Testis (tissue), 3 donors: ENCODE data around the gene C1orf94. TPM values are rescaled to one million over a fixed set of nuclear protein-coding genes. Genes with fewer than 3 reads are reported as not detected.

Experiments used
- DNase-seq: peaks from one replicate; pipeline ENCODE4 v3.0.0-alpha.2; 2019
- H3K27ac ChIP-seq, 2 donors: fragments of 200-600 bp; sonication (generic); one replicate each; pipeline ENCODE4 v1.5.1; 2019
- H3K27me3 ChIP-seq: fragments of 200-600 bp; sonication (generic); one replicate; pipeline ENCODE4 v1.5.1; 2019
- H3K36me3 ChIP-seq: fragments of 200-600 bp; sonication (generic); one replicate; pipeline ENCODE4 v1.5.1; 2017; ENCODE audit warnings: low read depth; ENCODE audit errors: missing control alignments
- H3K4me1 ChIP-seq: fragments of 200-600 bp; sonication (generic); one replicate; pipeline ENCODE4 v1.5.1; 2019
- H3K4me3 ChIP-seq, 2 donors: fragments of 200-600 bp; sonication (generic); one replicate each; pipeline ENCODE4 v1.5.1; 2017 to 2019
- H3K9me3 ChIP-seq: fragments of 200-600 bp; sonication (generic); one replicate; pipeline ENCODE4 v1.5.1; 2017
- CTCF ChIP-seq, 3 experiments: fragments of 450-650 bp in 2 of 3; fragments of 200-600 bp in 1 of 3; sonication (generic) in 1 of 3; IDR thresholded peaks; one replicate each; pipeline ENCODE4 v1.5.1; 2016 to 2019; ENCODE audit warnings: antibody characterized with exemption in 3 of 3, mild to moderate bottlenecking in 2 of 3, moderate library complexity in 1 of 3
- POLR2A ChIP-seq: fragments of 450-650 bp; IDR thresholded peaks from one replicate; pipeline ENCODE4 v1.6.1; 2017; ENCODE audit warnings: antibody characterized with exemption, mild to moderate bottlenecking, moderate library complexity
- WGBS, 2 donors: methylation state at CpG; one replicate each; pipeline ENCODE4 v1.1.5; 2018; 5-methylcytosine and 5-hydroxymethylcytosine counted together
- intact Hi-C: fragments of 100-400 bp; cut with DNase I; formaldehyde crosslinking; loops from one replicate; pipeline ENCODE4 v1.15.1; 2023; ENCODE audit warnings: low total_unique reads
- polyA plus RNA-seq: library from polyadenylated mRNA; stranded (reverse); fragments of 350-450 nt; fragmentation: Illumina TruSeq; extraction: RNeasy Lipid Tissue Mini Kit (QIAGEN cat#74804); gene quantifications from one replicate; pipeline ENCODE4 v1.2.3, GENCODE V29; 2014; ENCODE audit warnings: low read depth, low replicate concordance; ENCODE audit not compliant: insufficient read depth
- total RNA-seq, 2 donors: library from RNA; depleted of rRNA; stranded (reverse); fragments of >200 nt; gene quantifications; one replicate each; pipeline ENCODE4 v1.2.3, GENCODE V29; 2016

C1orf94 gene
- total and polyA plus RNA-seq, 3 donors from 2014 or later = 16.5 to 68.8 (median 17.9) TPM

- WGBS, 2 donors = 73 to 88% methylated on average over 6 to 7 of the region's 7 CpGs
- TF ChIP-seq POLR2A (no peak), CTCF (IDR thresholded peaks at IDR 0.05) (no peak)
Measured at GRCh38 chr1:34262921-34263320, 86.2 kb downstream of the C1orf94 start.

GRCh38 chr1:34263406-34263805 lies 86.7 kb downstream of the C1orf94 start:
- WGBS, 2 donors = 83% methylated on average over 4 of the region's 4 CpGs
- no peaks in the 10 kb centered on the region for H3K4me1 ChIP-seq

More at GRCh38 chr1:34262921-34263320, 86.2 kb downstream of the C1orf94 start:
- no peak overlapping the region for H3K4me3 ChIP-seq
- no peaks in the 10 kb centered on the region for H3K9me3 ChIP-seq
- no peak overlapping the region for H3K27ac ChIP-seq
- no peaks in the 10 kb centered on the region for H3K27me3 ChIP-seq
- H3K4me1 ChIP-seq = no peaks in the 10 kb centered on the region
- intact Hi-C loops = no loop called here
- no peak for DNase-seq
- H3K36me3 ChIP-seq = no peaks in the 10 kb centered on the region

GRCh38 chr1:34265396-34265795 lies 88.7 kb downstream of the C1orf94 start:
- intact Hi-C loops = no loop called here
- WGBS, 2 donors = 78 to 84% methylated on average over 3 of the region's 3 CpGs
- DNase-seq = no peak
- H3K4me3 ChIP-seq = no peak overlapping the region
- H3K27me3 ChIP-seq = no peaks in the 10 kb centered on the region
- H3K27ac ChIP-seq = no peak overlapping the region
- H3K4me1 ChIP-seq = no peaks in the 10 kb centered on the region
- no peak for TF ChIP-seq CTCF (IDR thresholded peaks at IDR 0.05)
- no peak for TF ChIP-seq POLR2A
- no peaks in the 10 kb centered on the region for H3K36me3 ChIP-seq
- H3K9me3 ChIP-seq = no peaks in the 10 kb centered on the region

More at GRCh38 chr1:34263406-34263805, 86.7 kb downstream of the C1orf94 start:
- intact Hi-C loops = no loop called here
- Histone ChIP-seq H3K27me3 (no peaks in the 10 kb centered on the region), H3K27ac (no peak overlapping the region), H3K36me3 (no peaks in the 10 kb centered on the region), H3K9me3 (no peaks in the 10 kb centered on the region), H3K4me3 (no peak overlapping the region)
- TF ChIP-seq CTCF (IDR thresholded peaks at IDR 0.05) (no peak), POLR2A (no peak)
- no peak for DNase-seq

- Histone ChIP-seq H3K4me1 (no peaks in the 10 kb centered on the region), H3K36me3 (no peaks in the 10 kb centered on the region), H3K4me3 (no peak overlapping the region), H3K9me3 (no peaks in the 10 kb centered on the region), H3K27ac (no peak overlapping the region), H3K27me3 (no peaks in the 10 kb centered on the region)
- no peak for TF ChIP-seq POLR2A
- TF ChIP-seq CTCF (IDR thresholded peaks at IDR 0.05) = no peak
- no peak for DNase-seq
- intact Hi-C loops = no loop called here
- 36 to 40% methylated on average over 10 to 16 of the region's 16 CpGs for WGBS, 2 donors
Measured at GRCh38 chr1:34266127-34266951, 89.6 kb downstream of the C1orf94 start.

GRCh38 chr1:34267326-34267725 lies 90.6 kb downstream of the C1orf94 start:
- H3K4me3 ChIP-seq = no peak overlapping the region
- H3K27ac ChIP-seq = no peak overlapping the region
- no peaks in the 10 kb centered on the region for H3K9me3 ChIP-seq
- H3K4me1 ChIP-seq = no peaks in the 10 kb centered on the region
- TF ChIP-seq CTCF (IDR thresholded peaks at IDR 0.05) (no peak), POLR2A (no peak)
- no peaks in the 10 kb centered on the region for H3K27me3 ChIP-seq
- DNase-seq = no peak
- intact Hi-C loops = no loop called here
- WGBS, 2 donors = 73 to 89% methylated on average over 5 of the region's 5 CpGs
- no peaks in the 10 kb centered on the region for H3K36me3 ChIP-seq
